Osteoblast (primary cell): ENCODE data around the gene MB21D2. TPM values are rescaled to one million over a fixed set of nuclear protein-coding genes. Genes with fewer than 3 reads are reported as not detected.

Source experiments
- DNase-seq: peaks from one replicate; pipeline ENCODE4 v3.0.0; 2011; ENCODE audit warnings: low spot score, mixed read lengths; ENCODE audit not compliant: insufficient read length; ENCODE audit errors: missing footprints
- H2AFZ ChIP-seq: 2 replicates; pipeline ENCODE4 v1.6.0; 2011; ENCODE audit warnings: mild to moderate bottlenecking, low read length
- H3K27ac ChIP-seq: 2 replicates; pipeline ENCODE4 v1.5.1; 2011; ENCODE audit warnings: mild to moderate bottlenecking, low read depth, low read length, moderate library complexity
- H3K27me3 ChIP-seq: 2 replicates; pipeline ENCODE4 v1.6.0; 2012; ENCODE audit warnings: mild to moderate bottlenecking, control low read depth, inconsistent platforms, low read length, moderate library complexity; ENCODE audit not compliant: insufficient read depth
- H3K36me3 ChIP-seq: 2 replicates; pipeline ENCODE4 v1.5.1; 2011; ENCODE audit warnings: mild to moderate bottlenecking, low read length, control low read depth, moderate library complexity; ENCODE audit not compliant: insufficient read depth
- H3K4me1 ChIP-seq: 2 replicates; pipeline ENCODE4 v1.5.1; 2011; ENCODE audit warnings: mild to moderate bottlenecking, low read length, control low read depth, moderate library complexity; ENCODE audit not compliant: insufficient read depth
- H3K4me2 ChIP-seq: 2 replicates; pipeline ENCODE4 v1.6.0; 2011; ENCODE audit warnings: mild to moderate bottlenecking, low read length; ENCODE audit not compliant: insufficient read depth
- H3K4me3 ChIP-seq: fragments of 200-600 bp; sonication (generic); 3 replicates; pipeline ENCODE4 v1.5.1; 2012; ENCODE audit warnings: mild to moderate bottlenecking, low read length, inconsistent platforms; ENCODE audit not compliant: insufficient read depth
- H3K79me2 ChIP-seq: 2 replicates; pipeline ENCODE4 v1.6.0; 2012; ENCODE audit warnings: mild to moderate bottlenecking, low read length, control low read depth, inconsistent platforms; ENCODE audit not compliant: insufficient read depth
- H3K9me3 ChIP-seq: 2 replicates; pipeline ENCODE4 v1.5.1; 2011; ENCODE audit warnings: low read depth, low read length, control low read depth
- H4K20me1 ChIP-seq: 2 replicates; pipeline ENCODE4 v1.6.0; 2012; ENCODE audit warnings: mild to moderate bottlenecking, low read length, control low read depth; ENCODE audit not compliant: insufficient read depth
- total RNA-seq: library from RNA; depleted of rRNA; stranded (reverse); fragments of >200 nt; gene quantifications from 2 replicates; pipeline ENCODE4 v1.2.3, GENCODE V29; 2012
- TF ChIP-seq, protein P1 (sequence below): IDR thresholded peaks from 2 replicates; pipeline ENCODE4 v1.5.1; 2011; ENCODE audit warnings: mild to moderate bottlenecking, low read depth, low read length, moderate library complexity; ENCODE audit errors: extremely low read depth

The MB21D2 gene
- total RNA-seq, 1 donor: 6.5 TPM

DNA sequence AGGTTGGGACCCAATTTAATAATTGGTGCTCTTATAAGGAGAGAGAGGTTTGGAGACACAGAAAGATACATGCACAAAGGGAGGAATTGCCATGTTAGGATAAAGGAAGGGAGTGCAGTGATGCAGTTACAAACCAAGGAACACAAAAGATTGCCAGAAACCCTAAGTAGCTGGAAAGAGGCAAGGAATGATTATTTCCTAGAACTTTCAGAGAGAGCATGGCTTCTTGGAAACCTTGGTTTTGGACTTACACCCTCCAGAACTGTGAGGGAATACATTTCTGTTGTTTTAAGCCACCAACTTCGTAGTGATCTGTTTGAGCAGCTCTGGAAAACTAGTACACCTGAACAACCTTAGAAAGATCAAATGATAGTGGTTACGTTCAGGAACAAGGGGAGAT is 25.0 kb upstream of the MB21D2 start:
- H3K79me2 ChIP-seq: no peaks in the 10 kb centered on the region

DNA sequence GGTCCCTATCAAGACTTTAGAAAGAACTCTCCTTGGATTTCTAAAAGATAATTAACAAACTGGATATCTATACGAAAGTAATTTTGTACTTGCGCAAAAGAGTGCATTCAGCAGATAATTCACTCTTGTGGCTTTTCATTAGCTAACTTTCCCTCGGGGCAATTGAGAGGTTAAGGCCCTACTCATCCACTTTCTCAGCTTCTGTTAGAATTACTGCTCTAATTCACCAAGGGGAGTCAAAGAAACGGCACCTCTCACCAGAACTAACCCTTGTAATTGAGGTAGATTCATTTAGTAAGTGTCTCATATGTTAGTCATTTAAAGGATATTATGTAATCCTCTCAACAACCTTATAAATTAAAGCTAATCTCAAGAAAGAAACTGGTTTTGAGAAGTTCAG is 22.5 kb upstream of the MB21D2 start:
- H2AFZ ChIP-seq: no peak overlapping the region
- no peak overlapping the region for H3K4me2 ChIP-seq
- no peak overlapping the region for H3K27ac ChIP-seq
- H3K4me1 ChIP-seq: no peaks in the 10 kb centered on the region
- TF ChIP-seq, protein P1, sequence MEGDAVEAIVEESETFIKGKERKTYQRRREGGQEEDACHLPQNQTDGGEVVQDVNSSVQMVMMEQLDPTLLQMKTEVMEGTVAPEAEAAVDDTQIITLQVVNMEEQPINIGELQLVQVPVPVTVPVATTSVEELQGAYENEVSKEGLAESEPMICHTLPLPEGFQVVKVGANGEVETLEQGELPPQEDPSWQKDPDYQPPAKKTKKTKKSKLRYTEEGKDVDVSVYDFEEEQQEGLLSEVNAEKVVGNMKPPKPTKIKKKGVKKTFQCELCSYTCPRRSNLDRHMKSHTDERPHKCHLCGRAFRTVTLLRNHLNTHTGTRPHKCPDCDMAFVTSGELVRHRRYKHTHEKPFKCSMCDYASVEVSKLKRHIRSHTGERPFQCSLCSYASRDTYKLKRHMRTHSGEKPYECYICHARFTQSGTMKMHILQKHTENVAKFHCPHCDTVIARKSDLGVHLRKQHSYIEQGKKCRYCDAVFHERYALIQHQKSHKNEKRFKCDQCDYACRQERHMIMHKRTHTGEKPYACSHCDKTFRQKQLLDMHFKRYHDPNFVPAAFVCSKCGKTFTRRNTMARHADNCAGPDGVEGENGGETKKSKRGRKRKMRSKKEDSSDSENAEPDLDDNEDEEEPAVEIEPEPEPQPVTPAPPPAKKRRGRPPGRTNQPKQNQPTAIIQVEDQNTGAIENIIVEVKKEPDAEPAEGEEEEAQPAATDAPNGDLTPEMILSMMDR: no peak
- no peaks in the 10 kb centered on the region for H4K20me1 ChIP-seq
- no peaks in the 10 kb centered on the region for H3K9me3 ChIP-seq
- no peak for DNase-seq
- no peak overlapping the region for H3K4me3 ChIP-seq
- H3K36me3 ChIP-seq: no peaks in the 10 kb centered on the region
- no peaks in the 10 kb centered on the region for H3K79me2 ChIP-seq
- H3K27me3 ChIP-seq: no peaks in the 10 kb centered on the region

More for the DNA sequence above, 25.0 kb upstream of the MB21D2 start:
- H3K9me3 ChIP-seq: no peaks in the 10 kb centered on the region
- no peaks in the 10 kb centered on the region for H3K4me1 ChIP-seq
- H3K4me2 ChIP-seq: no peak overlapping the region
- no peak overlapping the region for H2AFZ ChIP-seq
- H3K27ac ChIP-seq: no peak overlapping the region
- no peaks in the 10 kb centered on the region for H4K20me1 ChIP-seq
- no peaks in the 10 kb centered on the region for H3K36me3 ChIP-seq
- H3K27me3 ChIP-seq: no peaks in the 10 kb centered on the region
- TF ChIP-seq, protein P1: no peak
- no peak for DNase-seq
- no peak overlapping the region for H3K4me3 ChIP-seq

DNA sequence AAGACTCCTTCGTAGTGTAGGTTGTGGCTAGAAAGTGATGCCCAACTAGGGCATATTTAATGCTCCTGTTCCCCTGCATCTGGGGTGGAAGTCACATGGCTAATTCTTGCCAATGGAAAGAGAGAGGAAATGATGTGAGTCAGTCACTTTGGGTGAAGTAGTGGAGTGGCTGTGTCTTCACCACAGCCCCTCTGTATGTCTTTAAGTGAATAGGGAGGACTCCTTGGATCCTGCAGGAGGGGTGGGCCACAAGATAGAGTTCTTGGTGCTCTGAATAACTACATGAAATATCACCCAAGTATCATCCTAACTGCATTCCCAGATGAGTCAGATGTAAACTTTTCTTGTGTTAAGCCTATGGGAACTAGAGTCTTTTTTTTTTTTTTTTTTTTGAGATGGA is 17.8 kb upstream of the MB21D2 start:
- no peak overlapping the region for H3K4me2 ChIP-seq
- no peak overlapping the region for H3K27ac ChIP-seq

DNA sequence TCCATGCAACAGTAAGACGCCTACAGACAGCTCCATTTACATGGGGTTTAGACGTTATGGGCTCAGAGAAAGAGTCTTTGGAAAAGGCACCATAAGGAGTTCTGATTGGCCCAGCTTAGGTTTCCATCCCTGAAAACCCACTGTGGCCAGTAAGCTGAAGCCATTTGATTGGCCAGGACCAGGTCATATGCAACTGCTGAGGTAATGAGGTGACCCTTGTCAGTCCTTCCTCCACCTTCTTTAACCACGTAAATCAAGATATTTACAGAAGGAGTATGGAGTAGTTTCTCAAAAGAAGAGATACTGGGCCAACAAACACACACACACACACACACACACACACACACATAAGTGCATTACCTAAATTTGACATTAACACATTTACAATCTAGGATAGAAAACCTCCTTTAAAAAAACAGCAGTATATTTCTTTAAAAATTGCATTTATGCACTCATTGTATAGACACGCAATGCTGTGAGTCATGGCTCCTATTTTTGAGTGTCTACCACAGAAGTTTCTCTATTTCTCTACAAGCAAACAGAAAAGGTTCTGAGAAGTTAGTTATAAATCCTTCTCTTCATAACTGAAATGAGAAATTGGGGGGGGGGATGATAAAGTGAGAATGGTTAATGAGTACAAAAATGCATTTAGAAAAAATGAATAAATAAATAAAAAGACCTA is 16.3 kb upstream of the MB21D2 start:
- DNase-seq: no peak
- Histone ChIP-seq H3K9me3 (no peaks in the 10 kb centered on the region), H2AFZ (peak overlapping the region; percentile 14), H3K36me3 (no peaks in the 10 kb centered on the region), H3K4me3 (no peak overlapping the region), H3K79me2 (no peaks in the 10 kb centered on the region), H3K4me1 (peaks cover 9% of the 10 kb centered on the region), H4K20me1 (no peaks in the 10 kb centered on the region), H3K27me3 (no peaks in the 10 kb centered on the region), H3K4me2 (no peak overlapping the region), H3K27ac (peak overlapping the region; percentile 14)
- TF ChIP-seq, protein P1: no peak

More for the DNA sequence above, 17.8 kb upstream of the MB21D2 start:
- Histone ChIP-seq H3K27me3 (no peaks in the 10 kb centered on the region), H3K79me2 (no peaks in the 10 kb centered on the region), H3K4me3 (no peak overlapping the region), H3K4me1 (peaks cover 6% of the 10 kb centered on the region), H3K9me3 (no peaks in the 10 kb centered on the region), H3K36me3 (no peaks in the 10 kb centered on the region), H2AFZ (no peak overlapping the region), H4K20me1 (no peaks in the 10 kb centered on the region)
- TF ChIP-seq, protein P1: no peak
- peak; percentile 61 for DNase-seq
